H1 (cell line): ENCODE results near the gene BCKDHA. TPM values are rescaled to one million over a fixed set of nuclear protein-coding genes. Genes with fewer than 3 reads are reported as not detected.

Source experiments
- CTCF ChIA-PET: fragments of 300-600 bp; sonication (Branson Sonifier 250); formaldehyde crosslinking; loops from one replicate; lab custom pipeline; 2021; ENCODE audit not compliant: partially characterized antibody; lab: Charles Lee
- POLR2A ChIA-PET: fragments of 300-600 bp; sonication (Branson Sonifier 250); formaldehyde crosslinking; loops from one replicate; lab custom pipeline; 2021; ENCODE audit warnings: inconsistent platforms; ENCODE audit not compliant: partially characterized antibody; lab: Charles Lee
- DNase-seq, 2 experiments: peaks; one replicate each; pipeline versions ENCODE4 v3.0.0 to v3.0.0-alpha.2; 2010 to 2022; ENCODE audit warnings: low spot score in 2 of 2, low read depth in 1 of 2, mixed read lengths in 1 of 2
- FAIRE-seq: peaks from 2 replicates; lab custom pipeline; 2011; peaks lifted over from hg19 to GRCh38; lab: Jason Lieb, UNC
- H2AFZ ChIP-seq: 2 replicates; pipeline ENCODE4 v1.8.1; 2012; ENCODE audit warnings: low read length, inconsistent platforms
- H2AK5ac ChIP-seq: 2 replicates; pipeline ENCODE4 v1.6.1; 2013; ENCODE audit warnings: low read depth, low read length
- H2BK120ac ChIP-seq: replicated peaks from 2 replicates; pipeline ENCODE3; 2013; ENCODE audit warnings: low read depth, low read length, inconsistent platforms
- H2BK12ac ChIP-seq: 2 replicates; pipeline ENCODE4 v1.6.1; 2013; ENCODE audit warnings: low read depth, low read length
- H2BK15ac ChIP-seq: 2 replicates; pipeline ENCODE4 v1.6.1; 2013; ENCODE audit warnings: low read length
- H2BK20ac ChIP-seq: 2 replicates; pipeline ENCODE4 v1.6.1; 2013; ENCODE audit warnings: low read length
- H2BK5ac ChIP-seq: 2 replicates; pipeline ENCODE4 v1.6.1; 2013; ENCODE audit warnings: low read depth, low read length
- H3K14ac ChIP-seq: 2 replicates; pipeline ENCODE4 v1.6.1; 2013; ENCODE audit warnings: inconsistent platforms; ENCODE audit not compliant: insufficient read length
- H3K18ac ChIP-seq: 2 replicates; pipeline ENCODE4 v1.6.1; 2013; ENCODE audit warnings: low read length; ENCODE audit errors: extremely low read depth
- H3K23ac ChIP-seq: 2 replicates; pipeline ENCODE4 v1.6.1; 2013; ENCODE audit warnings: inconsistent platforms; ENCODE audit not compliant: insufficient read length
- H3K23me2 ChIP-seq: 2 replicates; pipeline ENCODE4 v1.6.1; 2013; ENCODE audit warnings: low read depth, low read length
- H3K27ac ChIP-seq: 2 replicates; pipeline ENCODE4 v1.6.1; 2011; ENCODE audit warnings: low read depth, low read length, inconsistent platforms
- H3K27me3 ChIP-seq, 4 experiments: replicated peaks in 1 of 4; 1 replicate in 1 of 4; 2 replicates in 3 of 4; pipeline versions ENCODE4 v1.6.1 to v1.8.1; 2011 to 2013; ENCODE audit warnings: low read length in 3 of 4, mild to moderate bottlenecking in 3 of 4, inconsistent platforms in 2 of 4, mixed read lengths in 2 of 4, moderate library complexity in 1 of 4; ENCODE audit not compliant: control insufficient read depth in 3 of 4, insufficient read depth in 3 of 4; ENCODE audit errors: extremely low read depth in 1 of 4
- H3K36me3 ChIP-seq, 4 experiments: 2 replicates each; pipeline versions ENCODE4 v1.6.1 to v1.8.1; 2011 to 2013; ENCODE audit warnings: mild to moderate bottlenecking in 4 of 4, low read length in 3 of 4, moderate library complexity in 2 of 4, control low read depth in 1 of 4, inconsistent platforms in 1 of 4; ENCODE audit not compliant: insufficient read depth in 4 of 4, control insufficient read depth in 2 of 4
- H3K4ac ChIP-seq: replicated peaks from 2 replicates; pipeline ENCODE3; 2013; ENCODE audit warnings: low read length, low read depth, mixed read lengths, inconsistent platforms; ENCODE audit not compliant: insufficient read length
- H3K4me1 ChIP-seq, 4 experiments: replicated peaks in 1 of 4; 1 replicate in 1 of 4; 2 replicates in 3 of 4; pipeline versions ENCODE4 v1.6.1 to v1.8.1; 2011 to 2013; ENCODE audit warnings: low read length in 3 of 4, inconsistent platforms in 2 of 4, mixed read lengths in 1 of 4; ENCODE audit not compliant: insufficient read depth in 4 of 4, control insufficient read depth in 3 of 4
- H3K4me2 ChIP-seq, 2 experiments: 2 replicates each; pipeline versions ENCODE4 v1.6.1 to v1.8.1; 2011 to 2013; ENCODE audit warnings: low read depth in 2 of 2, low read length in 2 of 2, control low read depth in 1 of 2, inconsistent platforms in 1 of 2, mild to moderate bottlenecking in 1 of 2; ENCODE audit not compliant: insufficient read depth in 1 of 2
- H3K4me3 ChIP-seq, 4 experiments: fragments of 200-600, 300-600 bp in 1 of 4; sonication (generic), shearing (Covaris generic), sonication (Bioruptor Twin) in 1 of 4; 2 replicates each; pipeline versions ENCODE4 v1.5.1 to v1.8.1; 2011 to 2016; ENCODE audit warnings: low read length in 4 of 4, low read depth in 3 of 4, control low read depth in 2 of 4, inconsistent platforms in 2 of 4, mild to moderate bottlenecking in 2 of 4, mixed read lengths in 1 of 4, moderate library complexity in 1 of 4; ENCODE audit not compliant: insufficient read depth in 2 of 4; ENCODE audit errors: extremely low read depth in 1 of 4
- H3K56ac ChIP-seq: replicated peaks from 2 replicates; pipeline ENCODE3; 2013; ENCODE audit warnings: low read depth, mild to moderate bottlenecking, mixed read lengths, low read length, inconsistent platforms; ENCODE audit not compliant: insufficient read length
- H3K79me1 ChIP-seq: 2 replicates; pipeline ENCODE4 v1.6.1; 2013; ENCODE audit warnings: low read depth, low read length, control low read depth
- H3K79me2 ChIP-seq, 2 experiments: 2 replicates each; pipeline versions ENCODE4 v1.6.1 to v1.8.1; 2012 to 2013; ENCODE audit warnings: low read length in 2 of 2, mild to moderate bottlenecking in 2 of 2, inconsistent platforms in 1 of 2; ENCODE audit not compliant: insufficient read depth in 2 of 2, control insufficient read depth in 1 of 2
- H3K9ac ChIP-seq, 4 experiments: replicated peaks in 1 of 4; 1 replicate in 1 of 4; 2 replicates in 3 of 4; pipeline versions ENCODE4 v1.6.1 to v1.8.1; 2011 to 2013; ENCODE audit warnings: low read depth in 3 of 4, low read length in 3 of 4, control low read depth in 2 of 4, mild to moderate bottlenecking in 2 of 4, moderate library complexity in 2 of 4, inconsistent platforms in 1 of 4; ENCODE audit errors: extremely low read depth in 1 of 4
- H3K9me3 ChIP-seq, 2 experiments: 2 replicates each; pipeline versions ENCODE4 v1.6.1 to v1.8.1; 2012 to 2013; ENCODE audit warnings: mild to moderate bottlenecking in 2 of 2, moderate library complexity in 2 of 2, control low read depth in 1 of 2, inconsistent platforms in 1 of 2, low read depth in 1 of 2, low read length in 1 of 2, mixed read lengths in 1 of 2; ENCODE audit not compliant: insufficient read depth in 2 of 2
- H4K20me1 ChIP-seq, 2 experiments: replicated peaks in 1 of 2; 2 replicates each; pipeline versions ENCODE3 to v1.8.1; 2011 to 2013; ENCODE audit warnings: inconsistent platforms in 2 of 2, low read length in 2 of 2, mild to moderate bottlenecking in 1 of 2; ENCODE audit not compliant: insufficient read depth in 2 of 2, control insufficient read depth in 1 of 2
- H4K5ac ChIP-seq: 2 replicates; pipeline ENCODE4 v1.6.1; 2013; ENCODE audit warnings: low read length, low read depth, mixed read lengths, inconsistent platforms; ENCODE audit not compliant: insufficient read length
- H4K8ac ChIP-seq: 2 replicates; pipeline ENCODE4 v1.8.0; 2013; ENCODE audit warnings: mild to moderate bottlenecking, moderate library complexity, low read length, inconsistent platforms; ENCODE audit not compliant: insufficient read depth; ENCODE audit errors: extremely low read depth
- H4K91ac ChIP-seq: replicated peaks from 2 replicates; pipeline ENCODE3; 2013; ENCODE audit warnings: low read length, mixed read lengths, inconsistent platforms; ENCODE audit not compliant: insufficient read length
- CTBP2 ChIP-seq: IDR thresholded peaks from 2 replicates; pipeline ENCODE4 v1.7.0; 2011; ENCODE audit warnings: borderline replicate concordance, mild to moderate bottlenecking, moderate library complexity, mixed read lengths, low read length; ENCODE audit not compliant: insufficient read depth, insufficient read length
- GABPA ChIP-seq: IDR thresholded peaks from 2 replicates; pipeline ENCODE4 v1.6.1; 2011; ENCODE audit warnings: mild to moderate bottlenecking, low read length, moderate library complexity, borderline replicate concordance; ENCODE audit not compliant: insufficient read depth
- HDAC2 ChIP-seq, 2 experiments: fragments of 300-600 bp in 1 of 2; sonication (generic) in 1 of 2; IDR thresholded peaks; 2 replicates each; pipeline ENCODE4 v1.6.1; 2011 to 2012; ENCODE audit warnings: low read depth in 2 of 2, low read length in 2 of 2, mild to moderate bottlenecking in 2 of 2, moderate library complexity in 2 of 2, borderline replicate concordance in 1 of 2, inconsistent platforms in 1 of 2
- JUND ChIP-seq: IDR thresholded peaks from 2 replicates; pipeline ENCODE4 v1.6.1; 2011; ENCODE audit warnings: mild to moderate bottlenecking, improper control_type of control experiment, low read length
- MAFK ChIP-seq: IDR thresholded peaks from 2 replicates; pipeline ENCODE4 v1.6.1; 2012; ENCODE audit warnings: low read depth, mild to moderate bottlenecking, improper control_type of control experiment, low read length
- POLR2AphosphoS5 ChIP-seq: IDR thresholded peaks from 2 replicates; pipeline ENCODE4 v1.6.1; 2011; ENCODE audit warnings: low read depth, low read length
- POU5F1 ChIP-seq: IDR thresholded peaks from 2 replicates; pipeline ENCODE4 v1.6.1; 2011; ENCODE audit warnings: low read depth, mild to moderate bottlenecking, low read length, moderate library complexity
- RXRA ChIP-seq: IDR thresholded peaks from 2 replicates; pipeline ENCODE4 v1.6.1; 2011; ENCODE audit warnings: low read depth, mild to moderate bottlenecking, low read length, moderate library complexity; ENCODE audit not compliant: insufficient read depth
- SIX5 ChIP-seq: IDR thresholded peaks from 2 replicates; pipeline ENCODE4 v1.6.1; 2011; ENCODE audit warnings: mild to moderate bottlenecking, low read depth, low read length
- SP2 ChIP-seq: IDR thresholded peaks from 2 replicates; pipeline ENCODE4 v1.6.1; 2012; ENCODE audit warnings: mild to moderate bottlenecking, low read length, inconsistent platforms
- WGBS, 2 experiments: shearing (Covaris generic) in 1 of 2; methylation state at CpG; one replicate each; pipeline versions ENCODE4 v1.1.6 to v1.1.7; 2013 to 2015; ENCODE audit warnings: low lambda C conversion rate in 2 of 2, mixed read lengths in 2 of 2, inconsistent platforms in 1 of 2, low coverage in 1 of 2, missing lambda C conversion rate in 1 of 2; ENCODE audit not compliant: insufficient replicate concordance in 2 of 2, insufficient coverage in 1 of 2, insufficient read length in 1 of 2; ENCODE audit errors: extremely low coverage in 1 of 2, missing lambda C conversion rate in 1 of 2; 5-methylcytosine and 5-hydroxymethylcytosine counted together
- polyA plus RNA-seq, 7 experiments: library from polyadenylated mRNA; depleted of rRNA in 3 of 7; stranded (reverse) in 5 of 7; unstranded in 2 of 7; fragments of >200 nt in 5 of 7; fragments of 200-250 nt in 2 of 7; gene quantifications; 1 replicate in 5 of 7; 2 replicates in 1 of 7; 4 replicates in 1 of 7; pipeline versions ENCODE4 v1.2.1 to v1.2.3, GENCODE V29; 2011 to 2013; ENCODE audit warnings: missing spikeins in 2 of 7, mixed read lengths in 2 of 7
- total RNA-seq: library from RNA; stranded (reverse); fragmentation: NEBNext Ultra II Directional; extraction: Animal tissue kit (Norgen Biotek cat#: 25700); gene quantifications from 2 replicates; pipeline ENCODE4 v1.2.1, GENCODE V29; 2021
- TF ChIP-seq, protein P1 (sequence below): IDR thresholded peaks from 2 replicates; pipeline ENCODE4 v1.6.1; 2011; ENCODE audit warnings: low read depth, mild to moderate bottlenecking, low read length; ENCODE audit not compliant: insufficient read depth
- TF ChIP-seq, protein P2 (sequence below): IDR thresholded peaks from 2 replicates; pipeline ENCODE4 v1.6.1; 2011; ENCODE audit warnings: low read length, improper control_type of control experiment

Gene BCKDHA
- total and polyA plus RNA-seq, 2 of the 8 experiments (the other 6 are each of a cell fraction or from before 2014, with no cell fraction given), result 14.2 to 69.6 TPM

GRCh38 chr19:41402010-41402409 lies 4.4 kb downstream of the BCKDHA start:
- Histone ChIP-seq H2BK20ac (no peak overlapping the region), H2BK5ac (no peak overlapping the region), H3K27ac (no peak overlapping the region), H3K79me1 (peaks cover 8% of the 10 kb centered on the region; the same call in 1 of the 2 replicates), H3K23me2 (peaks cover 1% of the 10 kb centered on the region), H3K9me3 (no peaks in the 10 kb centered on the region), H3K36me3 (no peaks in the 10 kb centered on the region; a peak in 1 of 8 replicates), H2BK15ac (no peak overlapping the region), H4K8ac (no peak overlapping the region), H3K79me2 (peaks cover 0 to 16% of the 10 kb centered on the region in 2 experiments; a peak in 2 of 4 replicates), H2BK12ac (no peak overlapping the region), H3K27me3 (no peaks in the 10 kb centered on the region), H2AFZ (no peak overlapping the region), H3K18ac (no peak overlapping the region), H3K4me3 (no peak overlapping the region), H3K4me2 (no peak overlapping the region), H4K5ac (no peak overlapping the region), H3K56ac (no peak overlapping the region), H2AK5ac (no peak overlapping the region), H4K20me1 (peaks cover 0 to 1% of the 10 kb centered on the region in 2 experiments), H4K91ac (no peak overlapping the region), H3K4ac (no peak overlapping the region), H2BK120ac (no peak overlapping the region), H3K14ac (no peak overlapping the region), H3K9ac (no peak overlapping the region), H3K23ac (no peak overlapping the region), H3K4me1 (peaks cover 0 to 4% (median 0%) of the 10 kb centered on the region in 4 experiments; a peak in 5 of 7 replicates)
- CTCF ChIA-PET, result interaction anchor here (2.3 kb wide), 1 partner anchor 23 kb away, joined by 5 read pairs; no protein-coding TSS in a partner anchor
- WGBS, 2 experiments, result 90% methylated on average over 3 of the region's 3 CpGs; no CpG with 5 or more reads in 1 of the 2 experiments
- FAIRE-seq (no peak), DNase-seq (no peak)
- POLR2A ChIA-PET, result no interaction called here
- TF ChIP-seq, protein P1, sequence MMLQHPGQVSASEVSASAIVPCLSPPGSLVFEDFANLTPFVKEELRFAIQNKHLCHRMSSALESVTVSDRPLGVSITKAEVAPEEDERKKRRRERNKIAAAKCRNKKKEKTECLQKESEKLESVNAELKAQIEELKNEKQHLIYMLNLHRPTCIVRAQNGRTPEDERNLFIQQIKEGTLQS, result no peak
- no peak for TF ChIP-seq MAFK
- TF ChIP-seq SP2, result no peak
- TF ChIP-seq, protein P2, sequence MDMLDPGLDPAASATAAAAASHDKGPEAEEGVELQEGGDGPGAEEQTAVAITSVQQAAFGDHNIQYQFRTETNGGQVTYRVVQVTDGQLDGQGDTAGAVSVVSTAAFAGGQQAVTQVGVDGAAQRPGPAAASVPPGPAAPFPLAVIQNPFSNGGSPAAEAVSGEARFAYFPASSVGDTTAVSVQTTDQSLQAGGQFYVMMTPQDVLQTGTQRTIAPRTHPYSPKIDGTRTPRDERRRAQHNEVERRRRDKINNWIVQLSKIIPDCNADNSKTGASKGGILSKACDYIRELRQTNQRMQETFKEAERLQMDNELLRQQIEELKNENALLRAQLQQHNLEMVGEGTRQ, result no peak
- TF ChIP-seq SIX5, result no peak
- TF ChIP-seq CTBP2, result no peak
- TF ChIP-seq POU5F1, result no peak
- no peak for TF ChIP-seq JUND
- no peak for TF ChIP-seq POLR2AphosphoS5
- no peak for TF ChIP-seq RXRA
- no peak for TF ChIP-seq HDAC2 (IDR thresholded peaks at IDR 0.05; ENCODE audit: borderline replicate concordance in 1 of 2, low read depth in 2 of 2, low read length in 2 of 2)
- TF ChIP-seq GABPA, result no peak
